Esophagus muscularis mucosa (tissue), 4 donors: Measurements from ENCODE around the gene PTPRN2. TPM values are rescaled to one million over a fixed set of nuclear protein-coding genes. Genes with fewer than 3 reads are reported as not detected.

Source experiments
- DNase-seq: peaks from one replicate; pipeline ENCODE4 v3.0.0-alpha.2; 2017; ENCODE audit errors: extremely low spot score
- H3K27ac ChIP-seq, 4 donors: fragments of 200-600 bp; sonication (generic); replicated peaks in 1 of 4; 1 replicate in 3 of 4; 2 replicates in 1 of 4; pipeline ENCODE4 v1.5.1; 2016 to 2019; ENCODE audit warnings: mild to moderate bottlenecking in 1 of 4
- H3K27me3 ChIP-seq, 4 donors: fragments of 200-600 bp; sonication (generic); one replicate each; pipeline versions ENCODE4 v1.5.1 to v1.6.0; 2016 to 2019
- H3K36me3 ChIP-seq, 4 donors: fragments of 200-600 bp; sonication (generic); one replicate each; pipeline ENCODE4 v1.5.1; 2016 to 2019
- H3K4me1 ChIP-seq, 4 donors: fragments of 200-600 bp; sonication (generic); one replicate each; pipeline ENCODE4 v1.5.1; 2016 to 2019
- H3K4me3 ChIP-seq, 4 donors: fragments of 200-600 bp; sonication (generic); 1 replicate in 2 of 4; 2 replicates in 2 of 4; pipeline ENCODE4 v1.5.1; 2016 to 2019; ENCODE audit warnings: mild to moderate bottlenecking in 4 of 4, moderate library complexity in 1 of 4
- H3K9me3 ChIP-seq, 4 donors: fragments of 200-600 bp; sonication (generic); 1 replicate in 3 of 4; 2 replicates in 1 of 4; pipeline ENCODE4 v1.5.1; 2016 to 2019
- CTCF ChIP-seq, 3 experiments: fragments of 200-600 bp in 2 of 3; fragments of 450-650 bp in 1 of 3; sonication (generic) in 2 of 3; IDR thresholded peaks; one replicate each; pipeline ENCODE4 v1.5.1; 2017 to 2019; ENCODE audit warnings: antibody characterized with exemption in 3 of 3, mild to moderate bottlenecking in 2 of 3, moderate library complexity in 1 of 3
- EP300 ChIP-seq: sonication (generic); formaldehyde crosslinking; IDR thresholded peaks from one replicate; pipeline ENCODE4 v1.6.1; 2017; ENCODE audit warnings: antibody characterized with exemption
- POLR2A ChIP-seq: fragments of 450-650 bp; IDR thresholded peaks from one replicate; pipeline ENCODE4 v1.6.1; 2017; ENCODE audit warnings: antibody characterized with exemption, moderate library complexity, mild to moderate bottlenecking, low read depth
- POLR2AphosphoS5 ChIP-seq, 2 donors: sonication (generic); formaldehyde crosslinking; IDR thresholded peaks; one replicate each; pipeline ENCODE4 v1.6.1; 2017; ENCODE audit warnings: antibody characterized with exemption in 2 of 2
- WGBS: methylation state at CpG from one replicate; pipeline ENCODE4 v1.1.5; 2018; 5-methylcytosine and 5-hydroxymethylcytosine counted together
- intact Hi-C: fragments of 100-400 bp; cut with DNase I; formaldehyde crosslinking; loops from one replicate; pipeline ENCODE4 v1.15.1; 2023
- total RNA-seq, 4 donors: library from RNA; depleted of rRNA; stranded (reverse); fragments of >200 nt; gene quantifications; one replicate each; pipeline versions ENCODE4 v1.1.0 to v1.2.1, GENCODE V29; 2016

Gene PTPRN2
- total RNA-seq, 4 donors from 2014 or later, result 2.1 to 3.1 (median 3.1) TPM

GRCh38 chr7:157824011-157824818 is 763.4 kb downstream of the PTPRN2 start:
- no peak for DNase-seq
- H3K4me3 ChIP-seq, result no peak overlapping the region
- no peaks in the 10 kb centered on the region for H3K4me1 ChIP-seq
- intact Hi-C loops, result no loop called here
- WGBS, result 96% methylated on average over 8 of the region's 18 CpGs
- peaks cover 0 to 24% (median 0%) of the 10 kb centered on the region in 4 donors for H3K27me3 ChIP-seq
- no peaks in the 10 kb centered on the region for H3K9me3 ChIP-seq
- no peak overlapping the region for H3K27ac ChIP-seq
- no peaks in the 10 kb centered on the region for H3K36me3 ChIP-seq
- TF ChIP-seq POLR2AphosphoS5 (IDR thresholded peaks at IDR 0.05) (no peak), EP300 (no peak), POLR2A (no peak), CTCF (IDR thresholded peaks at IDR 0.05) (no peak)

GRCh38 chr7:157822688-157823031 is 765.0 kb downstream of the PTPRN2 start:
- DNase-seq, result no peak
- Histone ChIP-seq H3K4me1 (no peaks in the 10 kb centered on the region), H3K9me3 (no peaks in the 10 kb centered on the region), H3K27ac (no peak overlapping the region), H3K4me3 (no peak overlapping the region), H3K27me3 (peaks cover 0 to 37% (median 0%) of the 10 kb centered on the region in 4 donors), H3K36me3 (no peaks in the 10 kb centered on the region)
- TF ChIP-seq EP300 (no peak), CTCF (IDR thresholded peaks at IDR 0.05) (no peak), POLR2A (no peak)
- 94% methylated on average over 1 of the region's 1 CpG for WGBS
- intact Hi-C loops, result no loop called here

GRCh38 chr7:157821959-157822687 is 765.5 kb downstream of the PTPRN2 start:
- DNase-seq, result no peak
- intact Hi-C loops, result no loop called here
- H3K36me3 ChIP-seq, result no peaks in the 10 kb centered on the region
- WGBS, result 87% methylated on average over 3 of the region's 3 CpGs
- no peaks in the 10 kb centered on the region for H3K9me3 ChIP-seq
- no peak overlapping the region for H3K4me3 ChIP-seq
- no peak overlapping the region for H3K27ac ChIP-seq
- H3K27me3 ChIP-seq, result peaks cover 0 to 42% (median 0%) of the 10 kb centered on the region in 4 donors
- no peaks in the 10 kb centered on the region for H3K4me1 ChIP-seq
- TF ChIP-seq CTCF (IDR thresholded peaks at IDR 0.05), result no peak
- TF ChIP-seq EP300, result no peak
- no peak for TF ChIP-seq POLR2AphosphoS5 (IDR thresholded peaks at IDR 0.05)
- TF ChIP-seq POLR2A, result no peak

- Histone ChIP-seq H3K27me3 (peaks cover 0 to 54% (median 0%) of the 10 kb centered on the region in 4 donors), H3K9me3 (no peaks in the 10 kb centered on the region), H3K4me1 (no peaks in the 10 kb centered on the region), H3K36me3 (no peaks in the 10 kb centered on the region), H3K4me3 (no peak overlapping the region), H3K27ac (no peak overlapping the region)
- WGBS, result 74% methylated on average over 4 of the region's 4 CpGs
- intact Hi-C loops, result no loop called here
- no peak for DNase-seq
- TF ChIP-seq CTCF (IDR thresholded peaks at IDR 0.05) (no peak), POLR2A (no peak), EP300 (no peak), POLR2AphosphoS5 (IDR thresholded peaks at IDR 0.05) (no peak)
Observed at GRCh38 chr7:157820796-157821195, 766.8 kb downstream of the PTPRN2 start.
